Heart right ventricle (tissue), 16 donors: ENCODE measurements around the gene AOC2. TPM values are rescaled to one million over a fixed set of nuclear protein-coding genes. Genes with fewer than 3 reads are reported as not detected.
"Not testable (repeated sequence)": the region's sequence is repeated elsewhere in the genome, so short reads cannot be mapped to it uniquely, and the experiment has no call there.

Experiments
- ATAC-seq, 8 donors: fragments of 200-7000 bp; cut with Tn5 transposase; one replicate each; pipeline ENCODE4 v1.9.1; 2020; ENCODE audit warnings: mild to moderate bottlenecking in 8 of 8, moderate library complexity in 8 of 8, moderate number of reproducible peaks in 1 of 8
- DNase-seq, 2 donors: peaks; one replicate each; pipeline ENCODE4 v3.0.0-alpha.2; 2020
- H3K27ac ChIP-seq, 10 donors: fragments of 200-600 bp; sonication (generic) in 2 of 10; one replicate each; pipeline versions ENCODE4 v1.5.0 to v1.8.0; 2020 to 2022; ENCODE audit warnings: mild to moderate bottlenecking in 3 of 10
- H3K27me3 ChIP-seq, 7 donors: fragments of 200-600 bp; one replicate each; pipeline ENCODE4 v1.8.0; 2021 to 2022; ENCODE audit warnings: mild to moderate bottlenecking in 2 of 7
- H3K36me3 ChIP-seq, 9 donors: fragments of 200-600 bp; sonication (generic) in 1 of 9; one replicate each; pipeline versions ENCODE4 v1.5.0 to v1.8.0; 2020 to 2022; ENCODE audit warnings: mild to moderate bottlenecking in 2 of 9
- H3K4me1 ChIP-seq, 9 donors: fragments of 200-600 bp; sonication (generic) in 1 of 9; one replicate each; pipeline versions ENCODE4 v1.5.0 to v1.8.0; 2020 to 2022; ENCODE audit warnings: mild to moderate bottlenecking in 4 of 9
- H3K4me3 ChIP-seq, 10 donors: fragments of 200-600 bp; sonication (generic) in 2 of 10; one replicate each; pipeline versions ENCODE4 v1.5.0 to v1.8.0; 2020 to 2022; ENCODE audit warnings: mild to moderate bottlenecking in 7 of 10, moderate library complexity in 2 of 10
- H3K9me3 ChIP-seq, 11 donors: fragments of 200-600 bp in 10 of 11; sonication (generic) in 2 of 11; one replicate each; pipeline versions ENCODE4 v1.5.0 to v1.8.0; 2013 to 2022; ENCODE audit warnings: mild to moderate bottlenecking in 2 of 11, control low read depth in 1 of 11, moderate library complexity in 1 of 11
- CTCF ChIP-seq, 9 donors: fragments of 200-600 bp; sonication (generic) in 2 of 9; IDR thresholded peaks; one replicate each; pipeline versions ENCODE4 v1.5.0 to v1.8.0; 2021 to 2022; ENCODE audit warnings: antibody characterized with exemption in 9 of 9, mild to moderate bottlenecking in 5 of 9, moderate library complexity in 1 of 9
- WGBS, 2 donors: extraction: QIAGEN DNeasy Blood & Tissue Kit; methylation state at CpG; one replicate each; pipeline ENCODE4 v1.1.7; 2013; ENCODE audit warnings: inconsistent platforms in 1 of 2; 5-methylcytosine and 5-hydroxymethylcytosine counted together
- intact Hi-C, 10 donors: fragments of 100-400 bp; cut with DNase I; formaldehyde crosslinking; loops; one replicate each; pipeline versions ENCODE4 v1.11.1 to v1.14.2; 2022
- polyA plus RNA-seq, 2 donors: library from polyadenylated mRNA; stranded (reverse); fragments of 200-250 nt; gene quantifications; one replicate each; pipeline ENCODE4 v1.2.3, GENCODE V29; 2013
- total RNA-seq, 10 donors: library from RNA; stranded (reverse); fragmentation: NEBNext Ultra II Directional in 3 of 10; extraction: Animal tissue kit (Norgen Biotek cat#: 25700) in 3 of 10; gene quantifications; one replicate each; pipeline versions ENCODE4 v1.2.1 to v1.2.4, GENCODE V29; 2021 to 2023
- donor health status: Arrhythmogenic right ventricular cardiomyopathy.
- donor health status: ischemic (EF 13 %, LVEDD 7.1; RV severe dilation, severe dysfunction).
- donor health status: healthy with polysubstance abuse.
- donor health status: DM: no; HTN: yes; CAD: no.
- donor health status: DM: no; HTN: no; CAD: no.
- donor health status: ischemic (EF 25% LVEDD 6.9; RV normal size, moderate dysfunction).
- donor health status: ischemic (EF 25% LVEDD 5.7; RV mildly dilated, moderate dysfunction).
- donor health status: healthy.
- donor health status: DM: yes; HTN: yes; CAD: no.
- donor health status: Ischemic cardiomyopathy.
- donor health status: ischemic (EF 35%, LVEDD 5.7; RV mildly dilated, moderate dysfunction).
- donor health status: nonischemic (EF 11% LVEDD 7.7; RV severe dilation, severe dysfunction).
- donor health status: DM: yes; HTN: yes; CAD: no.
- donor health status: PGD.
- donor health status: ischemic (EF 29% LVEDD 5.4; RV normal size, mild dysfunction).
- donor health status: nonischemic (EF 23%, LVEDD 6.1; RV moderate dilation, normal function).

Gene AOC2
- total and polyA plus RNA-seq, 12 donors, result 0.14 to 0.72 (median 0.51) TPM

DNA sequence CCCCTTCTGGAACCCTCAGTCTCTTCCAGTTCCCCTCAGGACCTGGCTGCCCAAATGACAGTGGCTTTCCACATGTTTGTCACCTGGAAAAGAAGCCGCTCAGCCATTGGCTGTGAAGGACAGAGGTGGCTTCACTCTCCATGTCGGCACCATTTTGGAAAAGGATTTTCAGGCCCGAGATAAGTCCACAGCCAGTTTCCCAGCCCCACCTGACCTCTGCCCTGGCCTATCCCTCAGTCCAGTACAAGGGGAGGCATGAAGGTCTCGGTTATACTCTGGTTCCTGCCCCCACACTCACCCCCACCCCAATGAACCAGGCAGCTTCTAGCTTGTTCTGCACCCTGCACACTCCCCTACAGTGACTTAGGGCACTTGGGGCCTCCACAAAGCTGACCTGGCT, 21.8 kb downstream of the AOC2 start:
- H3K4me3 ChIP-seq, result no peak overlapping the region
- intact Hi-C loops, result loop anchor here in 1 of 10 donors (10.0 kb wide), 1 partner anchor 49 kb away; no protein-coding TSS in a partner anchor

GRCh38 chr17:42866631-42867575, 22.5 kb downstream of the AOC2 start:
- 72 to 74% methylated on average over 12 of the region's 12 CpGs for WGBS, 2 donors
- no peak for DNase-seq
- TF ChIP-seq CTCF (IDR thresholded peaks at IDR 0.05), result no peak

More for the DNA sequence above, 21.8 kb downstream of the AOC2 start:
- 79 to 88% methylated on average over 4 of the region's 4 CpGs for WGBS, 2 donors
- no peak for DNase-seq
- no peak for TF ChIP-seq CTCF (IDR thresholded peaks at IDR 0.05)
- Histone ChIP-seq H3K9me3 (peaks cover 0 to 14% (median 6%) of the 10 kb centered on the region in 11 donors), H3K27ac (no peak overlapping the region), H3K4me1 (peaks cover 0 to 7% (median 0%) of the 10 kb centered on the region in 9 donors), H3K36me3 (peaks cover 0 to 7% (median 0%) of the 10 kb centered on the region in 9 donors), H3K27me3 (no peaks in the 10 kb centered on the region)
- ATAC-seq, result no peak

GRCh38 chr17:42867694-42868261, 23.4 kb downstream of the AOC2 start:
- peaks cover 0 to 15% (median 6%) of the 10 kb centered on the region in 11 donors for H3K9me3 ChIP-seq
- not testable (repeated sequence) for H3K4me1 ChIP-seq, H3K27me3 ChIP-seq, DNase-seq, H3K4me3 ChIP-seq, H3K36me3 ChIP-seq, H3K27ac ChIP-seq
- WGBS, 2 donors, result 91 to 92% methylated on average over 21 of the region's 21 CpGs
- intact Hi-C loops, result loop anchor here in 1 of 10 donors (10.0 kb wide), 1 partner anchor 47 kb away; no protein-coding TSS in a partner anchor
- ATAC-seq, result peak in 2 of 8 donors; percentile 20 to 34

More at GRCh38 chr17:42866631-42867575, 22.5 kb downstream of the AOC2 start:
- Histone ChIP-seq H3K36me3 (peaks cover 0 to 7% (median 0%) of the 10 kb centered on the region in 9 donors), H3K4me1 (peaks cover 0 to 7% (median 0%) of the 10 kb centered on the region in 9 donors), H3K9me3 (peaks cover 0 to 15% (median 6%) of the 10 kb centered on the region in 11 donors), H3K4me3 (no peak overlapping the region), H3K27ac (no peak overlapping the region), H3K27me3 (no peaks in the 10 kb centered on the region)
- ATAC-seq, result peak in 1 of 8 donors; percentile 38
- intact Hi-C loops, result loop anchor here in 1 of 10 donors (10.0 kb wide), 1 partner anchor 48 kb away; no protein-coding TSS in a partner anchor

- Histone ChIP-seq H3K9me3 (peaks cover 0 to 15% (median 6%) of the 10 kb centered on the region in 11 donors), H3K27ac (no peak overlapping the region), H3K4me1 (peaks cover 0 to 7% (median 0%) of the 10 kb centered on the region in 9 donors), H3K27me3 (no peaks in the 10 kb centered on the region), H3K36me3 (peaks cover 0 to 7% (median 0%) of the 10 kb centered on the region in 9 donors), H3K4me3 (no peak overlapping the region)
- DNase-seq (no peak), ATAC-seq (no peak)
- no peak for TF ChIP-seq CTCF (IDR thresholded peaks at IDR 0.05)
- intact Hi-C loops, result loop anchor here in 1 of 10 donors (10.0 kb wide), 1 partner anchor 46 kb away; no protein-coding TSS in a partner anchor
- 95 to 97% methylated on average over 12 of the region's 12 CpGs for WGBS, 2 donors
These were observed 24.0 kb downstream of the AOC2 start for GRCh38 chr17:42868338-42868737.
